Liver (tissue), 3 donors: ENCODE results near the gene PDLIM4.

ENCODE experiments used
- EGR1 ChIP-seq, 2 donors: IDR thresholded peaks; 2 replicates each; pipeline ENCODE4 v1.6.1; 2016 to 2018; ENCODE audit warnings: antibody characterized with exemption in 2 of 2, low read depth in 2 of 2
- JUND ChIP-seq, 2 donors: IDR thresholded peaks; 2 replicates each; pipeline ENCODE4 v1.6.1; 2016; ENCODE audit warnings: antibody characterized with exemption in 2 of 2
- YY1 ChIP-seq: IDR thresholded peaks from 2 replicates; pipeline ENCODE4 v1.6.1; 2016; ENCODE audit warnings: antibody characterized with exemption, mild to moderate bottlenecking
- TF ChIP-seq, protein P1 (sequence below): fragments of 150-350 bp; IDR thresholded peaks from 2 replicates; pipeline ENCODE4 v1.5.1; 2017; ENCODE audit warnings: improper control_type of control experiment, low read depth, low read length; ENCODE audit not compliant: missing input control
- TF ChIP-seq, protein P2 (sequence below): IDR thresholded peaks from 2 replicates; pipeline ENCODE4 v1.6.1; 2016; ENCODE audit warnings: antibody characterized with exemption
- donor health status: healthy.
- donor health status: healthy.

DNA sequence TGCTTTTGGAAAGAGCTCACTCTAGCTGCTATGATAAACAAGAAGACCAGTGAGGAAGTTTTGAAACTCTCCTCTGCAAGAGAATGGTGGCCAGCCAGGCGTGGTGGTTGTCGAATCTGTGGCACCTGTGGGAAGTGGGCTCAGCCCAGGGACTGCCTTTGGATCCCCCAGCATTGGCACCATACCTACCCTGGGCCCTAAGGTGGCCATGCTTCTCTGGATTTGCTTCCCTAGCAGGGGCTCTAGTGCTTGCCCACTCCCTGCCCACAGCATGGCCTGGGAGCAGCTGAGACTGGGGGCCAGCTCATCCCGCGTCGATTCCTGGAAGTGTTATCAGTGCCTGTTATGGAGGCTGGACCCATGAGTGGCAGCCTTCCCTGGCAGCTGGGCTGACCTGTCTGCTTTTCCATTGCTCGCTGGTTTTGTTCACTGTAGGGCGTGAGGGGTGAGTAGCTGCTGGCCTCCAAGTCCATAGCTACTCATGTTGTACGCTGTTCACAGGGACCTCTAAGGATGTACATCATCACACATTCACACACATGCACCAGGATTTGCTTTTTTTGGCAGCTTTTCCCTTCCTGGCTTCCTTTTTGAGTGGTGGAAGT, 39.0 kb downstream of the PDLIM4 start:
- TF ChIP-seq, protein P1, sequence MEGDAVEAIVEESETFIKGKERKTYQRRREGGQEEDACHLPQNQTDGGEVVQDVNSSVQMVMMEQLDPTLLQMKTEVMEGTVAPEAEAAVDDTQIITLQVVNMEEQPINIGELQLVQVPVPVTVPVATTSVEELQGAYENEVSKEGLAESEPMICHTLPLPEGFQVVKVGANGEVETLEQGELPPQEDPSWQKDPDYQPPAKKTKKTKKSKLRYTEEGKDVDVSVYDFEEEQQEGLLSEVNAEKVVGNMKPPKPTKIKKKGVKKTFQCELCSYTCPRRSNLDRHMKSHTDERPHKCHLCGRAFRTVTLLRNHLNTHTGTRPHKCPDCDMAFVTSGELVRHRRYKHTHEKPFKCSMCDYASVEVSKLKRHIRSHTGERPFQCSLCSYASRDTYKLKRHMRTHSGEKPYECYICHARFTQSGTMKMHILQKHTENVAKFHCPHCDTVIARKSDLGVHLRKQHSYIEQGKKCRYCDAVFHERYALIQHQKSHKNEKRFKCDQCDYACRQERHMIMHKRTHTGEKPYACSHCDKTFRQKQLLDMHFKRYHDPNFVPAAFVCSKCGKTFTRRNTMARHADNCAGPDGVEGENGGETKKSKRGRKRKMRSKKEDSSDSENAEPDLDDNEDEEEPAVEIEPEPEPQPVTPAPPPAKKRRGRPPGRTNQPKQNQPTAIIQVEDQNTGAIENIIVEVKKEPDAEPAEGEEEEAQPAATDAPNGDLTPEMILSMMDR: no peak
- TF ChIP-seq YY1 (no peak), JUND (IDR thresholded peaks at IDR 0.05) (no peak), EGR1 (IDR thresholded peaks at IDR 0.05; ENCODE audit: low read depth in 2 of 2) (no peak)
- TF ChIP-seq, protein P2, sequence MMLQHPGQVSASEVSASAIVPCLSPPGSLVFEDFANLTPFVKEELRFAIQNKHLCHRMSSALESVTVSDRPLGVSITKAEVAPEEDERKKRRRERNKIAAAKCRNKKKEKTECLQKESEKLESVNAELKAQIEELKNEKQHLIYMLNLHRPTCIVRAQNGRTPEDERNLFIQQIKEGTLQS: no peak
